Subcutaneous adipose tissue (tissue), 4 donors: Measurements from ENCODE around the gene FUZ. TPM values are rescaled to one million over a fixed set of nuclear protein-coding genes. Genes with fewer than 3 reads are reported as not detected.

Source experiments
- total RNA-seq, 4 donors: library from RNA; depleted of rRNA; stranded (reverse); fragments of >200 nt; gene quantifications; one replicate each; pipeline ENCODE4 v1.1.0, GENCODE V29; 2016
- TF ChIP-seq, protein P1 (sequence below): fragments of 450-650 bp; IDR thresholded peaks from one replicate; pipeline ENCODE4 v1.5.1; 2016; ENCODE audit warnings: low read depth, mild to moderate bottlenecking, control low read depth, antibody characterized with exemption, moderate library complexity

The FUZ gene
- total RNA-seq, 4 donors from 2014 or later, result 6.7 to 18.6 (median 13.3) TPM

DNA sequence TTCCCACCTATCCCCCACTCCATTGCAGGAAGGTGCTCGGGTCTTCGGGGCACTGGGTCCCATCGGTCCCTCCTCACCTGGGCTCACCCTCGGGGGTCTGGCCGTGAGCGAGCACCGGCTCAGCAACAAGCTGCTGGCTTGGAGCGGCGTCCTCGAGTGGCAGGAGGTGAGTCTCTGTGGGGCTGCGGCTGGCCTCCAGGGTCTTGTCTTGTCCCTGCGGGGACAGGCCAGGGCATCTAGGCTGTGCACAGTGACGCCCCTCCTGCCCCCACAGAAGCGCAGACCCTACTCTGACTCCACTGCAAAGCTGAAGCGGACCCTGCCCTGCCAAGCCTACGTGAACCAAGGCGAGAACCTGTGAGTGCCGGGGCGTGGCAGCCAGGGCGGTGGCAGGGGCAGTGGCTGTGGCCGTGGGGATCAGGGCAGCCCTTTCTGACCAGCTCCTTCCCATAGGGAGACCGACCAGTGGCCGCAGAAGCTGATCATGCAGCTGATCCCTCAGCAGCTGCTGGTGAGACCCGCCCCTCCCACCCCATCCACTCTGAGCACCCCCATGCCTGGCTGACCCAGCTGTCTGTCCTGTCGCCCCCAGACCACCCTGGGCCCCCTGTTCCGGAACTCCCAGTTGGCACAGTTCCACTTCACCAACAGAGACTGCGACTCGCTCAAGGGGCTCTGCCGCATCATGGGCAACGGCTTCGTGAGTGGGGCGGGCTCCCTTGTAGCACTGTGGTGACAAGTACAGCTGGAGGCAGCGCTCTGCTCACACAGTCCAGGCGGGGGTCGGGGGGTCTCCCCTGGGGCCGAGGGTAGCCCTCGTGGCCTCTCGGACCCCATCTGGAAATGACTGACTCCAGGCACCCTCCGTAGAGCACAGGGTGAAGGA lies 41.5 kb upstream of the FUZ start:
- TF ChIP-seq, protein P1, sequence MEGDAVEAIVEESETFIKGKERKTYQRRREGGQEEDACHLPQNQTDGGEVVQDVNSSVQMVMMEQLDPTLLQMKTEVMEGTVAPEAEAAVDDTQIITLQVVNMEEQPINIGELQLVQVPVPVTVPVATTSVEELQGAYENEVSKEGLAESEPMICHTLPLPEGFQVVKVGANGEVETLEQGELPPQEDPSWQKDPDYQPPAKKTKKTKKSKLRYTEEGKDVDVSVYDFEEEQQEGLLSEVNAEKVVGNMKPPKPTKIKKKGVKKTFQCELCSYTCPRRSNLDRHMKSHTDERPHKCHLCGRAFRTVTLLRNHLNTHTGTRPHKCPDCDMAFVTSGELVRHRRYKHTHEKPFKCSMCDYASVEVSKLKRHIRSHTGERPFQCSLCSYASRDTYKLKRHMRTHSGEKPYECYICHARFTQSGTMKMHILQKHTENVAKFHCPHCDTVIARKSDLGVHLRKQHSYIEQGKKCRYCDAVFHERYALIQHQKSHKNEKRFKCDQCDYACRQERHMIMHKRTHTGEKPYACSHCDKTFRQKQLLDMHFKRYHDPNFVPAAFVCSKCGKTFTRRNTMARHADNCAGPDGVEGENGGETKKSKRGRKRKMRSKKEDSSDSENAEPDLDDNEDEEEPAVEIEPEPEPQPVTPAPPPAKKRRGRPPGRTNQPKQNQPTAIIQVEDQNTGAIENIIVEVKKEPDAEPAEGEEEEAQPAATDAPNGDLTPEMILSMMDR, result no peak

DNA sequence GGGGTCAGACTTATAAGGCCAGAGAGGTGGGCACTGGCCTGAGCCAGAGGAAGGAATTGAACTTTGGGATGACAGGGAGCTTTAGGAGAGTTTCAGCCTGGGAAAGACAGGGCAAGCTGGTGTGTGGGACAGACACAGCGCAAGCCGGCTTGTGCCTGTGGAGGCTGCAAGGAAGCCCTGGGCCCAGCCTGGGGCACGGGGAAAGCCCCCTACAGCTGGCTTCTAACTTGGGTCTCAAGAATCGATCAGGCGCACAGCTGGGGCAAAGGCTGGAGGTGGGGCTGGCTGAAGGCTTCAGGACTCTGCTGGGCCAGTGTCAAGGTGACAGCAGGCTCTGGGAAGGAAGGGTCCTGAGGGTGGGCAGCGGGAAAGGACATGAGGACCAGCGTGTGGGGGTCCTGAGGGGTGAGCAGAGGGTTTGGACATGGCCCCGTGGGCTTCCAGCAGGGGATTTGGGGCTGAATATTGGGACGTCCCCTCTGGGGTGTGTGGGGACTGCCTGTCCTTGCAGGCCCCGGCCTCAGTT lies 40.8 kb upstream of the FUZ start:
- TF ChIP-seq, protein P1, result no peak

DNA sequence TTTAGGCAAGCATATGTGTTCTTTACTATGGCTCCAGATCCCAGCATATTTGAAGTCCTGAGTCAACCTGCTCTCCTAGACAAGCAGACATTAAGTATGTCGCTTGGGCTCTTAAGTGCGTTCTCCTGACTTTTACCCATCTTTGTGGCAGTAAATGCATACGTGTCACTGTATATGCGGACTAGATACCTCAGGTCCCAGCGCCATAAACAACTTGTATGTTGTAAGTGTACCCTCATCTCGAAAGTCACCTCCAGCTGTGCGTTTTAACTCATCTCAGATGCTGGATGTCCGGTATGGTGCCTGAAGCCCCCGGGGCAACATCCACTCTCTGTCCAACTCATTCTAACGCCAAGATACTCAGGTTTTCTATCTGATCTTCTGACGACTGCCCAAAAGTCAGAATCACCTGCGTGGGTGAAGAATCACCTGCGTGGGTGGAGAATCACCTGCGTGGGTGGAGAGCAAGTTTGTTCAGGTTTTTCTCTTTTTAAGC lies 39.6 kb upstream of the FUZ start:
- TF ChIP-seq, protein P1, result no peak

DNA sequence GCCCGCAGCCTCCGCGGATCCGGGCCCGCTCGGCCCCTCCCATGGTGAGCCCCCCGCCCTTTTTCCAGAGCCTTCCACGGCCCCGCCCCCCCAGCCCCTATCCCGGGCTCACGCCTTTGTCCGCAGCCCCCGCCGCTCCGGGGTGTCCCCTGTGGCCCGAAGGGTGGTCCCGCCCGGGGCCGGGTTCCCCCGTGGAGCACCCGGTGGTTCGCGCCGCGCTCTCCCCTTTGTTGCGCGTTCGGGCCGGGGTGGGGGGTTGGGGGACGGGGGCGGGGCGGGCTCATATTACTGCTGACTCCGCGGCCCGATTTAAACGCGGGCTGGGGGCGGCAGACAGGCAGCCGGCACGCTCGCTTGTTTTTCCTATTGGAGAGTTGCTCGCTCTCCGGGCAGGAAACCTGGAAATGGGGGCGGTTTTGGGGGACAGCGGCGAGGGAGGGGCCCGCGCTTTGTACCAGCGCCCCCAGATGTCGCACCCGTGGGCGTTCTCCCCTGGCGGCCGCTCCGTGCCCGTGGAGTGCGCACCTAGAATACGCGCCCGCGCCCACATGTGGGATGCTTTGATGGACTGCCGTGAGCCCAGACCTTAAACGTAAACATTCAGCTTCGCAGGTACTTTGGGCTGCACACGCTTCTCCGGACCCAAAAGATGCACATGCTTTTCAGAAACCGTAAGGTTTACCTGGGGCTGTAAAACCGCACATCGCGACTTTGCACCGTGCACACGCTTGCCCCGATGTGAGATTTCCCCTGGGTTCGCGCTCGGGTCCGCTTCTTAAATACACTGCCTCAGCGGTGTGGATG lies 38.6 kb upstream of the FUZ start:
- TF ChIP-seq, protein P1, result no peak

DNA sequence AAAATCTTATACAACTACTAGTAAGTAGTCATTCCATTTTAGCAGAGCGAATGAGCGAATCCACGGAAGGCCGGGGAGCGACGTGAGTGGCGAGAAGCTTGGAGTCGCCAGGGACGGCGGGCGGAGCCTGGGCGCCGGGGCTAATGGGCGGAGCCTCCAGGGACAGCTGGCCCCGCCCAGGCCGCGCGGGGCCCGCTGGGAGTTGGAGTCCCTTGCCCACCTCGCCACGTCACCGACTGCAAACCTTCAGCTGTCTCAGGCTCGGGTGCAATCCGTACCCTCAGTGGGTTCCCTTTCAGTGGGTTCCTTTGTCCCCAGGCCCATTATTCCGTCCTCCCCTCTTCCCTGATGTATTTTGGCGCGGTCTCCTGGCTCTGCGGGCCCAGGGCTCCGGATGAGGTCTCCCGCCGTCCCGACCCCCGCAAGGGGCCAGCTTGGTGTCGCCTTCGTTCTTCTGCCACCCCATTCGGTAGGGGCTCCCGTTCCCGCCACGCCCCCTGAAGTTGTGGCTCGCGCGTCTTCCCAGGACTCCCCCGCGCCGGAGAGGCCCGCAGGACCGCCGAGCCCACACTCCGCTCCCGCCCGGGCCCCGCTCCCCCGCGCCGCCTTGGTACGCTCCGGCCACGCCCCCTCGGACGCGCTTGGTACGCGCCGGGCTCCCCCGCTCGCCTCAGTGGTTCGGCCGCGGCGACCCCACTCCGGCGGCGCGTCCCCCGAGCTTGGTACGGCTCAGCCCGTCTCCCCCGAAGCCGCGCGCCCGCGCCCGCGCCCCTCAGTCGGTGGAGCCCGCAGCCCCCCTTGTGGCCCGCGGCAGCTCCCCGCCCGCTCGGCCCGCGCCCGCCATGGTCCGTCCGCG lies 37.6 kb upstream of the FUZ start, which contains the start of gene PTOV1:
TSS of gene PTOV1 (plus strand) at position 673 of the 856 bp plus-strand sequence.
- TF ChIP-seq, protein P1, result no peak

DNA sequence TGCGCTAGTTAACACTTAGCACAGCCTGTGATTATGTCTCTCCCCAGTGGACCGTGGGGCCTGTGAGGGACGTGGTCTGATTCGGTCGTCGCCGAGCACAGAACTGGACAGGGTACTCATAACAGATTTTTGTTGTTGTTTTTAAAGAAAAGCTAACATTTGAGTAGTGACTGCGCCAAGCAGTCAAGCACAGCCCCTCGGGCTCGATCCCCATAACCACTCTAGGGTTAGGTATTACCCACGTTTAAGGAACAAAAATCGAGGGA lies 37.1 kb upstream of the FUZ start:
- TF ChIP-seq, protein P1, result no peak
